Lung (tissue), 12 donors: ENCODE measurements around the gene MUC2. TPM values are rescaled to one million over a fixed set of nuclear protein-coding genes. Genes with fewer than 3 reads are reported as not detected.

Experiments used
- ATAC-seq: fragments of 200-7000 bp; cut with Tn5 transposase; one replicate; pipeline ENCODE4 v1.9.1; 2020; ENCODE audit warnings: moderate number of reproducible peaks; ENCODE audit not compliant: insufficient read depth, low FRiP score
- DNase-seq, 3 donors: peaks; one replicate each; pipeline ENCODE4 v3.0.0-alpha.2; 2013 to 2017
- H3K27ac ChIP-seq, 2 donors: one replicate each; pipeline ENCODE4 v1.5.1; 2013; ENCODE audit warnings: mild to moderate bottlenecking in 2 of 2, moderate library complexity in 2 of 2, control low read depth in 1 of 2, inconsistent platforms in 1 of 2, low read depth in 1 of 2, low read length in 1 of 2
- H3K27me3 ChIP-seq, 3 donors: one replicate each; pipeline ENCODE4 v1.5.1; 2013; ENCODE audit warnings: low read length in 2 of 3; ENCODE audit not compliant: control insufficient read depth in 3 of 3, insufficient read depth in 3 of 3
- H3K36me3 ChIP-seq, 4 donors: one replicate each; pipeline ENCODE4 v1.5.1; 2013; ENCODE audit warnings: low read length in 4 of 4, mild to moderate bottlenecking in 1 of 4, moderate library complexity in 1 of 4; ENCODE audit not compliant: control insufficient read depth in 4 of 4, insufficient read depth in 4 of 4
- H3K4me1 ChIP-seq, 5 donors: one replicate each; pipeline ENCODE4 v1.5.1; 2013; ENCODE audit warnings: low read length in 5 of 5, mild to moderate bottlenecking in 2 of 5, moderate library complexity in 1 of 5; ENCODE audit not compliant: control insufficient read depth in 5 of 5, insufficient read depth in 5 of 5
- H3K4me3 ChIP-seq: one replicate; pipeline ENCODE4 v1.5.1; 2013; ENCODE audit warnings: mild to moderate bottlenecking, control low read depth, moderate library complexity
- H3K9ac ChIP-seq, 2 donors: one replicate each; pipeline ENCODE4 v1.5.1; 2013; ENCODE audit warnings: low read length in 2 of 2, control low read depth in 1 of 2; ENCODE audit not compliant: insufficient read depth in 1 of 2
- H3K9me3 ChIP-seq, 4 donors: one replicate each; pipeline ENCODE4 v1.5.1; 2013; ENCODE audit warnings: low read length in 3 of 4, mild to moderate bottlenecking in 1 of 4, moderate library complexity in 1 of 4; ENCODE audit not compliant: control insufficient read depth in 4 of 4, insufficient read depth in 3 of 4
- CTCF ChIP-seq: IDR thresholded peaks from 2 replicates; pipeline ENCODE4 v1.5.1; 2012; ENCODE audit warnings: mild to moderate bottlenecking; ENCODE audit errors: control extremely low read depth, extremely low read depth
- WGBS, 2 donors: extraction: QIAGEN DNeasy Blood & Tissue Kit; methylation state at CpG; one replicate each; pipeline ENCODE4 v1.1.7; 2013; 5-methylcytosine and 5-hydroxymethylcytosine counted together
- polyA plus RNA-seq, 2 donors: library from polyadenylated mRNA; stranded (reverse); fragments of 200-250 nt; gene quantifications; one replicate each; pipeline ENCODE4 v1.2.1, GENCODE V29; 2013
- total RNA-seq, 2 donors: library from RNA; depleted of rRNA in 1 of 2; stranded (reverse); fragments of >200 nt in 1 of 2; gene quantifications; one replicate each; pipeline ENCODE4 v1.2.1, GENCODE V29; 2014 to 2021
- donor health status: control.
- donor health status: control.
- donor health status: Bipolar disorder and iron deficiency.
- donor health status: healthy.
- donor health status: DM: yes; HTN: yes; CAD: no.

Gene MUC2
- total and polyA plus RNA-seq, 4 donors = 0.03 to 0.43 (median 0.30) TPM

- Histone ChIP-seq H3K9me3 (no peaks in the 10 kb centered on the region), H3K27me3 (no peaks in the 10 kb centered on the region), H3K9ac (no peak overlapping the region), H3K4me1 (no peaks in the 10 kb centered on the region), H3K36me3 (no peaks in the 10 kb centered on the region), H3K27ac (no peak overlapping the region), H3K4me3 (no peak overlapping the region)
- no peak for TF ChIP-seq CTCF
- ATAC-seq (no peak), DNase-seq (no peak)
- WGBS, 2 donors = 89 to 93% methylated on average over 33 of the region's 33 CpGs
Observed at GRCh38 chr11:1100417-1101245, 26.0 kb downstream of the MUC2 start.

- peaks cover 0 to 2% (median 0%) of the 10 kb centered on the region in 4 donors for H3K9me3 ChIP-seq
- no peaks in the 10 kb centered on the region for H3K27me3 ChIP-seq
- 88 to 92% methylated on average over 50 of the region's 50 CpGs for whole genome bisulfite sequencing, 2 donors
- H3K4me3 ChIP-seq = no peak overlapping the region
- TF ChIP-seq CTCF = no peak
- no peaks in the 10 kb centered on the region for H3K4me1 ChIP-seq
- no peak for ATAC-seq
- no peaks in the 10 kb centered on the region for H3K36me3 ChIP-seq
- no peak overlapping the region for H3K27ac ChIP-seq
- H3K9ac ChIP-seq = no peak overlapping the region
- DNase-seq = no peak
Observed at GRCh38 chr11:1101318-1102089, 26.8 kb downstream of the MUC2 start.

- Histone ChIP-seq H3K9me3 (peaks cover 0 to 4% (median 0%) of the 10 kb centered on the region in 4 donors), H3K9ac (no peak overlapping the region), H3K27ac (no peak overlapping the region), H3K36me3 (no peaks in the 10 kb centered on the region), H3K4me3 (no peak overlapping the region), H3K4me1 (no peaks in the 10 kb centered on the region), H3K27me3 (no peaks in the 10 kb centered on the region)
- ATAC-seq (no peak), DNase-seq (no peak)
- TF ChIP-seq CTCF = no peak
- WGBS, 2 donors = 84 to 94% methylated on average over 31 of the region's 31 CpGs
Observed at GRCh38 chr11:1102221-1102971, 27.7 kb downstream of the MUC2 start.
